Endometrial microvascular endothelial cells (primary cell): ENCODE results near the gene SMAD7. TPM values are rescaled to one million over a fixed set of nuclear protein-coding genes. Genes with fewer than 3 reads are reported as not detected.

Source experiments
- in situ Hi-C: cut with HindIII; loops from 2 replicates; pipeline ENCODE4 v1.10.0; 2017; ENCODE audit warnings: low sequenced_read_pairs, low pct_unique_long_range_greater_than_20kb; ENCODE audit errors: inconsistent ontology term
- total RNA-seq: library from RNA; depleted of rRNA; stranded (reverse); fragments of >200 nt; gene quantifications from one replicate; pipeline ENCODE4 v1.2.3, GENCODE V29; 2015; ENCODE audit errors: inconsistent ontology term

The SMAD7 gene
- total RNA-seq, 1 donor from 2014 or later: 6.6 TPM

DNA sequence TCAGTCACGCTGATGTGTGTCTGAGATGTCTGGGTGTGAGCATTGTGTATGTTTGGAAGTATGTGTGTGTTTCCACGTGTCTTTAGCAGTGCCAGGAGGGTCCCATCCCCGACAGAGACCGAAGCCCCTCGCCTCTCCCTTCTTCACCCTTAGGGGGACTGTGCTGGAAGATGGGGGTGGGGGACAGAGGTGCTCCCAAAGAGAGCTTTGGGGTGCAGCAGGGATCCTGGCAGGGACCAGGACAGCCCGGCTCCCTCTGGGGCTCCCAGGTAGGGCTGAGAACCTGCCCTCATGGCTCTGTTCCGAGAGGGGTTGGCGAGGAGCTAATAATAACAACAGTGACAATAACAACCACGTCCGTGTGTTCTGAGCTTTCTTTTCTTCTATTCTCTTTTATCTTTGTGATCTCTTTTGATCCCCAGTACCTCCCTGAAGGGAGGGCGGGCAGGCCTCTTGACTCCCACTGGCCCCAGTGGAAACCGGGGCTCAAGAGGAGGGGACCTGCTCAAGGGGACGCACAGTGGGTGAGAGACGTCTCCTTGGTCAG, 57.6 kb downstream of the SMAD7 start:
- in situ Hi-C loops: no loop called here

DNA sequence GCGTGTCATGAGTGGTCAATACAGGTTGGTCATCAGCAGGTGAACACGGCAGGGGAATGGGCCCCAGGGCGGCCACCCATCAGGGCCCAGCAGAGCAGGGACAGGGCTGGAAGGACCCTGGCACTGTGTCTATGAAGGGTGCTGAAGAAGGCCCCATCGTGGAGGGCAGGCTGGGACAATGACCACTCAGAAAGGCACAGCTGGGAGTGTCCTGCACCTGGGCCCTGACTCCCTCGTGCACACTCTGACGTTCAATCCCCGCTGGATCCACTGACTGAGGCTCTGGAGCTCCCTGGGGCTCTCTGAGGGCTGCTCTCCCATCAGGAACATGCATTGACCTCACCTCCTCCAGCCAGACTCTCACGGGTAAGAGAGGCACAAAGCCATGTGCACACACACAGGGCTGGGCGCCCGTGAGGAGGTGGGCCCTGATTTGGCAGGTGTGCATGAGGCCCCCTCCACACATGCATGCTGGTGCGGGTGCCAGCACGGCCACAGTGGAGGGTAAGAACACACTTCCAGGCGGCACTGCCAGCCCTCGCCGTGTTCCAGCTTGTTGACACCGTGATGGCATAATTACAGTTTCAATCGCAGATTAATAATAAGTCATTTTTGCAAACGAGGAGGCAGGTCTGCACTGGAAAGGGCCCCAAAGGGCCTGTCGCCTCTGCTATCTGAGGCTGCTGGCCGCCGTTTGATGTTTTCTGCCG, 58.5 kb downstream of the SMAD7 start:
- in situ Hi-C loops: no loop called here

DNA sequence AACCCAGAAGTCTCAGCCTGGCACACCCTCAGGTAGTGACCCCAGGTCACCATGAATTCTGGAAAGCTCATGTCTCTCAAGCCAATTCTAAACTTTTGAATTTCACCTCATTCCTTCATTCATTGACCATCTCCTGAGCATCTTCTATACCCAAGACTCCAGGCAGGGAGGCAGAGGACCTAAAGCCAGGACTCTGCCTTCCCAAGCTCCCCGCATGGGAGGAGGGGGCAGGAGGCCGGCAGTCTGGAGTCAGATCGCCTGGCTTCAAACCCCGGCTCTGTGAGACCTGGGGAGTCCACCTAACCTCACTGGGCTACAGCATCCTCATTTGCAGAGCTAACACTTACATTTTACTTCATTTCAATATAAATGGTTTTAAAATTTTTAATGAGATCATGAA, 59.0 kb downstream of the SMAD7 start:
- in situ Hi-C loops: no loop called here

DNA sequence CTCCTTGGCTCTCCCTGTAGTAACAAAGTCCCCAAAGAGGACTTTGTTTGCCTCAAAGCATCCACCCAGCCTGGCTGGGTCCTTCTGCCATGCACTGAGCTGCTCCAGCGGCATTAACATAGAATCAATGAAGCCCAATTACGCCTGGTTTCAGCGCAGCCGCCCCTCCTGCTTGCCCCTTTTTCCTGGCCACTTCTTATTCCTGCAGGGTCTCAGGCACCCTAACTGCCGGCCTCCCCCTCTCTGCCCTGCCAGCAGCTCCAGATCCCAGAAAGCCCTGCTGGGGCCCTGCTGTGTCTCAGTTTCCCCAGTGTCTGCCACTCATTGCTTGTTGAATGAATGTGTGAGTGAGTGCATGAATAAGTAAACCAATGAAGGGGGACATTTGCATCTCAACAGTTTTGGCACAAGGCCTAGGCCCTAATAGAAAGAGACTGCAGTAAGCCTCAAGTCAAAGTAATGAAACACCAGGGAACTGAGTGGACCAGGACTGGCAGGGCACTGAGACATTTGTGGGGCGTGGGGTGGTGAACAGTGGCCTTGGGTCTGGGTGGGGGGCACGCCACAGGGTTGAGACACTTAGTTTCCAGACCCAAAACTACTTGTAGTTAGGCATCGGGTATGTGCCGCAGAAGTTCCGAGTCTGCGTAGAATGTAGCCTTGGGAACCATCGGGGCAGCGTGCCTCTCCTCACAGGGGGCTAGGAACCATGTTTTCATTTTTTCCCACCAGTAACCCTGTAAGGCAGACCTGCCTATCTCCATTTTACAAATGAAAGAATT, 60.6 kb downstream of the SMAD7 start:
- in situ Hi-C loops: no loop called here

DNA sequence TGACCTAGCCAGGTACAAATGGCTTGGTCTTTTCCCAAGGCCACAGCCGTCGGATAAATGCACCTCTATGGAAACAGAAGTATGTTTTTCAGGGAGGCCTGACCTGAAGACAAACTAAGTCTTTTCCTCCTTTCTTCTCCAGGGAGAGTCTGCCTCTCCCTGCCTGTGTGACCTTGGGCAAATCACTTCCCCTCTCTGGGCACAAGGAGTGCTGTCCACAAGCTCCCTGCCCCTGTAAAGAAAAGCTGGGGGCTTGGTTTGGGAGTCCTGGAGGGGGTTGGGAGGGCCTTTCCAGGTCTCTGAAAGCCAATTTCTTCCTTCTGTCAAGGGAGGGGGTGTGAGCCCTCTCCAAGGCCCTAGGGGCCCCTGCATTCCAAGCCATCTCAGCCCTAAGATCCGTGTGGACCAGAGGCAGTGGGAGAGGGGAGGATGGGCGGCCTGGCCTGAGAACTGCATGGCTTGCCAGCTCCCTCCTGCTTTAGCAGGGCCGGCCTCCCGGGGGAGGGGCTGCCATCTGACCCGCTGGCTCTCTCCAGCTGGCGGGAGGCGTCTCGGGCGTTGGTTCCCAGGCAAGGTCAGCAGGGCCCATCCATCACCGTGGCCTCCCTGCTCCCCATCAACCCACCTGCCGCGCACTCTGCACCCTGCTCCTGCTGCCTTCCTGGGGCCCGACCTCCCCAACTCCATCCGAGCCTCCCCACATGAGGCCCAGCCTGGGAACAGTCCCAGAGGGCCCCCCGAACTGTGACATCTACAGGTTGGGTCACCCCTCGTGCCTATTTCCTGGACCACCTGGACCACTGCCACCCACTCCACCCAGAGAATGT, 61.4 kb downstream of the SMAD7 start:
- in situ Hi-C loops: no loop called here

- in situ Hi-C loops: no loop called here
Measured at GRCh38 chr18:48888773-48889080, 62.0 kb downstream of the SMAD7 start.

DNA sequence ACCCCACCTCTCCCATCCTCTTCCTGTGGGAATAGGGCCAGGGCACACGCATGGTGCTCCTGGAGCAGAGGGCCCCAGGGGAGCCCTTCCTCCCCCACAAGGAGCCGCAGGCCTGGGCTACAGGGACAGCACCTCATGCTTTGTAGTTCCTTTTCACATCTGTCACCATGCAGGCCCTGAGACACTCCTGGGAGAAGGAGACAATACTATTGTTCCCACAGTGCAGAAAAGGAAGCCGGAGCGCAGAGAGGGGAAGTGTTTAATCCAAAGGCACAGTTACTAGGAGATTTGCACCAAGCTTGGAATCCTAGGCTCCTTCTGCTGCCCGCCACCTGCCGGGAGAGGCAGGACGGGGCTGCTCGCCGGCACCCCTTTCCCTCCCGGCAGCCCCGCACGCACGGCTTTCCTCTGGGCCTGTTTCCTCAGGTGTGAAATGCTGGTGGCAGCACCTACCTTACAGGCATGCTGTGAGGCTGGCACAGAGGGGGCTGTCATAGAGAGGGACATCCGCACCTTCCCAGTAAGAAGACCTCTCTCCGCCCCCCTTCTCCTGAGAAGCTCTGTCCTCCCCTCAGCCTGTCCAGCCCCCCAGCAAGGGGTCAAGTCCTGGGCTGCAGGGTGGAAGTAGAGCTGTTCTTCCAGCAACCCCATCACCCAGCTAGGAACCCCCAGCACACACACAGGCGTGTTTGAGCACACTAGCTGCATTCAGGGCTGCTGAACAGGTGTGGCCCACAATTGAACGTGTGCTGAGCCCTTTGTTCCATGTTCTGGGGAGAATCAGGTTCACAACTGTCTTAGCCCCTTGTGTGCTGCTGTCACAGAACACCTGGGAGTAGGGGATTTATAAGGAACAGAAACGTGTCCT, 62.6 kb downstream of the SMAD7 start:
- in situ Hi-C loops: no loop called here

DNA sequence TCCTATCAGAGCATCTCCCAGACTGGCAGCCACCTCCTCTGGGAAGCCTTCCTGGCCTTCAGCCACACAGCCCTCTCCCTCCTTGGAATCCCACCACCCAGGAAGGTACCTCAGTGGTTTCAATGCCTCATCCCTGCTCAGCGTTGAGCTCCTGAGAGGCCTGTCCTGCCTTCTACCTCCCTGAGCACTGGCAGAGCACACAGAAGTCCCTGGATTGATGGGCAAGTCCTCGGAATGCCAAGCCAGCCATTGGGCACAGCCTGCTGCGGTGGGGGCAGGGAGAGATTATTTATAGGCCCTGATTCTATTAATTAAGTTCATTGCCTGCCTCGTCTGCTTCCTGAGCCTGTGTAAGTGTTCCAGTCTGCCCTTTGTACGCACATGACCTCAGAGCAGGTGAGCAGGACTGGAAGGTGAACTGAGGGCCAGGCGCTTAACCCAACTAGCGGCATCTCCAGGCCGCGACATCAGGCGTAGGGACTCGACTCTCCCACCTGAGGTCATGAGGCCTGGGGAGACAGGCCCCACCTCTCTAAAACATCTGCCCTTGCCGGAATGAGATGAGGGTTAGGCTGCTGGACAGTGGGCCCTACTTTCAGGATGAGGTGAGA, 63.4 kb downstream of the SMAD7 start:
- in situ Hi-C loops: no loop called here

- in situ Hi-C loops: no loop called here
Measured at GRCh38 chr18:48886520-48887293, 64.1 kb downstream of the SMAD7 start.

GRCh38 chr18:48885924-48886400, 64.8 kb downstream of the SMAD7 start:
- in situ Hi-C loops: no loop called here

GRCh38 chr18:48885266-48885923, 65.4 kb downstream of the SMAD7 start:
- in situ Hi-C loops: no loop called here

- in situ Hi-C loops: no loop called here
Measured at GRCh38 chr18:48884771-48885170, 66.0 kb downstream of the SMAD7 start.

DNA sequence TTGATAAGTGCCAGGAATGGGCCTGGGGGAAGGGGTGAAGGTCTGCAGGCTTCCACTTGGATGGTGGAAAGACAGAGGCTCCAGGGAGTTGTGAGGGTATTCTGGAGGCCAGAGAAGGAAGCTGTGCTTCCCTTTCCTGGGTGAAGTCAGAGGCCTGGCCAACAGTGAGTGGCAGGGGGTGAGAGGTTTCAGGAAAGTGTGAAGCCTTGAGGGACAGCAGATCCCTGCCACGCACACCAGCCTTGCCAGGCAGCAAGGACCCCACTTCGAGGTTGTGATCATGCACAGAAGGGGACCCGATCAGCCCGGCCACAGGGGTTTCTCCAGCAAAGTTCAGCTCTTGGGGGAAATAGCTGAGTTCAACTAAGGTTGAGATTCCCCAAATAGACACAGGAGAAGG, 66.5 kb downstream of the SMAD7 start:
- in situ Hi-C loops: no loop called here

- in situ Hi-C loops: no loop called here
Measured at GRCh38 chr18:48882379-48882778, 68.4 kb downstream of the SMAD7 start.

GRCh38 chr18:48880931-48881330, 69.8 kb downstream of the SMAD7 start:
- in situ Hi-C loops: no loop called here

DNA sequence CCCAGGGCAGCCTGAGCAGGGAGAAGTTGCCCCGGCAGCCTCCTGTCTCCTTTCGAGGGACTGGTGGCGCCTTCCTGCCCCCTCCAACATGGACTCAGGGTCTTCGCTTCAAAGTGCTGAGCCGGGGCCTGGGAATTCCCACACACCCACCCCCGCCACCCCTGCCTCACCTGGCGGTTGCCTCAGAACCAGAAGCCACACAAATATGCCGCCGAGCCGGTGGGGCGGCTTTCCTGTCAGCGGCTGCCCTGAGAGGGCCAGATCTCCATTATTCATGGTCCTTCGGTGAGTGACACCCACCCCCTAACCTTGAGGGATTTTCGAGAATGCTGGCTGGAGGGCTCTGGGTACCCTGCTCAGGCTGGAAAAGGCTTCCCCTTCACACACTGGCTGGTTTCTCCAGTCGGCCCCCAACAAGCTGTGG, 71.7 kb downstream of the SMAD7 start:
- in situ Hi-C loops: no loop called here

- in situ Hi-C loops: no loop called here
Measured at GRCh38 chr18:48878471-48878870, 72.3 kb downstream of the SMAD7 start.
